IPS-NIHi11 (cell line): ENCODE measurements around the gene BBS7.

Source experiments
- DNase-seq: peaks from one replicate; pipeline ENCODE4 v3.0.0; 2012; ENCODE audit warnings: mixed read lengths, low spot score

The BBS7 gene

DNA sequence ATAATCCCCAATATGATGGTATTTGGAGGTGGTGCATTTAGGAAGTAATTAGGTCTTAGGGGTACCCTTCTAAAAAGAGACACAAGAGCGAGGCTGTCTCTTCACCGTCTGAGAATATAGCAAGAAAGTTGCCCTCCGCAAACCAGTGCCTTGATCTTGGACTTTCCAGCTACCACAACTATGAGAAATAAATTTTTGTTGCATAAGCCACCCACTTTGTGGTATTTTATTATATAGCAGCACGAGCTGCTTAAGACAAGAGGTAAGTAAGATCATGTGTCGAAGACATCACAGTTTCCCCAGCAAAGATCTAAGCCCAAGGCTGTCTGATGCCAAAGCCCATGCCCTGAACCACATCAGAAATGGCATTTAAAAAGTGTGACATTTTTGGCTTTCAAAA lies 78.8 kb downstream of the BBS7 start:
- DNase-seq, result no peak

DNA sequence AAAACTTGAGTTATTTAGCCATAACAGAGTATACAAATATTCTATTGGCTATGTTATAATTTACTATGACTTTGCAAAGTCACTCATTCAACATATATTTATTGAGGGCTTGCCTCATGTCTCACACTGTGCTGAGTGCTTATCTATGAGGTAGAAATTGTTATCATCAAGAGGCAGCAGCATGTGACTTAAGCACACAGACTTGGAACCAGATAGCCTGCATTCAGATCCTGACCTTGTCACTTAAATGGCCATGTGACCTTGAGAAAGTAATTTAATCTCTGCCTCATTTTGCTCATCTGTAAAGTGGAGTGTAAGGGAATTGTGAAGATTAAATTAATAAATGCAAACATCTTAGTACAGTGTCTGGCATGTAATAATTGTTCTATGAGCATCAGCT lies 79.3 kb downstream of the BBS7 start:
- no peak for DNase-seq

DNA sequence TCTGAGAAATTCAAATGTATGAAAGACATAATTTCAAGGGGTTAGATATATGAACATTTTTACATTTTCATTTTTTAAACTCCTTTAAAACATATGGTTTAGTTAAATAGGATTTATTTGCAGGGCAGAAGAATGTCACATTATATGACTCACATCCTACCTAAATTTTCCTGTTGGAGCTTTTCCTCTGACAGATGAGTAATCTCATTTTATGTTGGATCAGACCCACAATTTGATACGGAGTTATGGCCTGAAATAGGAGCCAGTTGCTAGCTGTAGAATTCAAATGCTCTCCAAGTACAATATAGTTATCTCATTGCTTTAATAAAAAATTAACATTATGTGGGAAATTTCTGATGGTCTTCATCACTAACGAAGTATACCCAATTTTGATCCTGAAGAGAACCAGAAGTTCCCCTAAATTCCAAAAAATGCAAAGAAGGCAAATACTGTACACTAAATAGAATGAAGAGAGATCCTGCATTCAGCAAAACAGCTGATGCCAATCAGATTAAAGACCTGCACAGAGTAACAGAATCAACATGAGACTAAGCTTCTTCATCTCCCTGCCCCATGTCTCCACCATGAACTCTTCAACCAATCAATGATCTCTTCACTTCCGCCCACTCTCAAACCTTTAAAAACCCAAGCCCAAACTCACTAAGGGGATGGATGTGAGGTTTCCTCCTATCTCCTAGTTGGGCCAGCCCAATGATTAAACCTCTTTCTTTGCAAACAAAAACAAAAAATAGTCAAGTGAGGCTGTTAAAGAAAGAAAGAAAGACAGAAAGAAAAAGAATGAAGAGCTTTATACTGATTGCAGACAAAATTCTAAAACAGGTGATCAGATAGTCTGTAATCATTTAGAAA lies 80.1 kb downstream of the BBS7 start:
- DNase-seq, result no peak

DNA sequence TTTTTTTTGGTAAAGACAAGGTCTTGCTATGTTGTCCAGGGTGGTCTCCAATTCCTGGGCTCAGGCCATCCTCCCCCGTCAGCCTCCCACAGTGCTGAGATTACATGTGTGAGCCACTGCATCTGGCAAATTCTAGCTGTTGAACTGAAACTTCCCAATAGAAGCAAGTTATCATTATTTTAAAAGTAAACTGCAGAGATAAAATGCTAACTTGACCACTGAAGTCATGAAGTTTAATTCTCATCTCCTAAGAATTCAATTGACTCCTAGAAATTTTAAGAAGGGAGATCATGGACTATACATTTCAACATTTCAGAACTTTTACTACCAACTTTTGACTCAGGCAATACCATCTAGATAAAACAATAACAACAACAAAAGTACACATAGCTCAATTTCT lies 80.8 kb downstream of the BBS7 start:
- no peak for DNase-seq

DNA sequence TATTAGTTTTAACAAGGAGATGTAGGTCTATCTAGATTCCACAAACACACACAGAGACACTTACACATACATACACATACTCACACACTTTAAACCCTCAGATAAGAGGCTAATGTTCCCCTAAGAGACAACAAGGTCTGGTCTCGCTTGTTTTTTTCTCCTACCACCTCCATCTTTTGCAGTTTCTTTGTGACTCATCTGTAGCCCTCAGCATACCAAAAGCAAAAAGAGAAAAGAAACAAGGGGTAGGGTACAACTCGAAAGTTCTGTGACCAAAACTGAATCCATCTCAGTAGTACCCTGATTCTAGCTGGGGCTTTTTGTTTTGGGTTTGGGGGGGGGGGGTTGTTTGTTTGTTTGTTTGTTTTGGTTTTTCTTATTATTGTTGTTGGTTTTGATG lies 81.4 kb downstream of the BBS7 start:
- DNase-seq, result no peak

DNA sequence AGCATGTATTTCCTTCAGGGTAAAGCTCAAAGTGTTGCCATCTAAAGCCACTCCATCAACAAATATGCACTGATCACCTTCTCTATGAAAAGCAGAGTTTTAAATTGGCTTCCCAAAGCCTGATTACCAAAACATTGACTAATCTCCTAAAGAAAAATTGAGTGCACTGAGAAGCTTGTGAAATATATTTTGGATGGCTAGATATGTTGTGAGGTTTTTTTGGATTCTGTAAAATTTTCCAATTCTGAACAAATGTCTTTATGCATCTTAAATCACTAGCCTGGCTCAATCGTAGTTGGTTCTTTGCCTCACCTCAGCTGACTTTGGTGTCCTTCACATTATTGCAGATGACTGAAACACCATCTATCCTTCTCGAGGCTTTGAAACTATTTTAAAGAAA lies 84.1 kb downstream of the BBS7 start:
- DNase-seq, result no peak

DNA sequence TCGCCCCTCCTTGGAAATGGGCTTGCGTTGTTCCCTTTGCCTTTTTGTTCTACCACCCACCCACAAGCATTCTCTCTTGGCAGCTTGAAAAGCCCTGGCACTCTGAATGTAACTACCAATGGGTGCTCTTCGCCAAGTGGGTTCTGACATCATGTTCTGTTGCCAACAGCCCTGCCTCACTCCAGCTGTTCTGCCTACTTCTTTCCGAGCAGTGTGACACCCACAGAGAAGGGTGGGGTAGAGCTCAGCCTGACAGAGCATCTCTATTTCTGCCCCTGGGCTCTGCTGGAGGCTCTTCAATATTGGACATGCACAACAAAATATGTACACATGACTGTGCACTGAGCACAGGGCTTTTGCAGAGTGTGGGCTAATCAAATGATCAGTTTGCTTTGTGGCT lies 84.8 kb downstream of the BBS7 start:
- DNase-seq, result no peak

DNA sequence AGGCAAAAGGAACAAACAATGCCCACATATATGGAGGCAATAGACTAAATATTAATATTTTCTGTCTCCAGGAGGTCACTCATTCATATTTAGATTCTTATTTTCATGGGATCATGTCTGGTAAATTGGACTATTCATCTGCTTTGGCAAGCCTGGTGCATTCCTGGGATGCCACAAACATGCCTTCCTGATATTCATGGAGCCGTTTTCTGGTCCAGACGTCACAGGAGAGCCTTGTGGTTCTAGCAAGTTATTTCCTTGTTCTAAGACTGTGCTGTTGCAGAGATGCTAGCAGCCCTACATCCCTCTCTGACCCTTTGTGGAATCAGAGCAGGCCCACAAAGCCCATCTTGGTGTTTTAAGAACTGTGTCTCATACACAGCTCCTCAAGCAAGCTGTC lies 85.3 kb downstream of the BBS7 start:
- DNase-seq, result no peak

DNA sequence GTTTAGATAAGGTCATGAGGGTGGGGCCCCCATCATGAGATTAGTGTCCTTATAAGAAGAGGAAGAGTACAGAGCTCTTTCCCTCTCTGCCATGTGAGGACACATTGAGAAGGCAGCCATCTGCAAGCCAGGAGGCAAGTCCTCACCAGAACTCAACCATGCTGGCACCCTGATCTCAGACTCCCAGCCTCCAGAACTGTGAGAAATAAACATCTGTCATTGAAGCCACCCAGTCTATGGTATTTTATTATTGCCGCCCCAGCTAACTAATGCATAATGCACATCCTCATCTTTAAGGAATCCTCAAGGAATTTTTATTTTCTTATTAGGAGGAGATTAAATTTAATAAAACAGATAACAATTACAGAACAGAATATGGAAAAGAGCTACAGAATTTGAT lies 85.9 kb downstream of the BBS7 start:
- DNase-seq, result no peak

DNA sequence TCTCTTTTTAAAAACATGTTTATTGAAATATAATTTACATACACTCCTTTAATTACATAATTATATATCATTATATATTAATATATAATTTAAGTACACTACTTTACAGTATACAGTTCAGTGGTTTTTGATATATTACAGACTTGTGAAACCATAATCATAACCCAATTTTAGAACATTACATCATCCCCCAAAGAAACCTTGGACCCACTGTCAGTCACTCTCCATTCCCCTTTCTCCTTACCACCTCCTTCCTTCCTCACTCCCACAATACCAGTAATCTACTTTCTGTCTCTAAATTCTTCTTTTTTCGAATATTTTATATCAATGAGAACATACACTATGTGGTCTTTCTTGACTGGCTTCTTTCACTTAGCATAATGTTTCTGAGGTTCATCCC lies 87.1 kb downstream of the BBS7 start:
- DNase-seq, result no peak

DNA sequence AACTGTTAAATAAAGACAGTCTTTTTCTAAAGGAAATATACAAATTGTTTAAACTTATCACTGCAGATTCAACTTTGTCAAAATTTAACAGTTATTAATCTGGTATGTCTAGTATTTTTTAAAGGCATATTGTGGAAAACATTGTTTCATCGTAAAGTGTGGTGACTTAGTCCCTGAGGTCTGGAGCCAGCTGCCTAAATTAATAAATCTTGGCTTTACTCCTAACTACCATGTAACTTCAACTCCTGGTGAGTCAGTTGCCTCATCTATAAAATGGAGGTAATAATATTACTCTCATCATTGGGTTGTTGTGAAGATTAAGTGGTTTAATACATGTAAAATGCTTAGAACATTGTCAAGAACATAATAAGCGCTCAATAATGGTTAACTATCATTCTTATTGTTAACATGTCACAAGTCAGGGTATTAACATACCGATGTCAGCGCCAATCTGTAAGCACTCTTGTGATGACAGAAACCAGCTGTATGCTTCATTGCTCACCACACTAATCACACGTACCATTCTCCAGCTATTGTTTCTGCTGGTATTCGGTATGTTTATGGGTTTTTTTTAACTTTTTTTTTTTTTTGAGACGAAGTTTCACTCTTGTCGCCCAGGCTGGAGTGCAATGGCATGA lies 91.2 kb downstream of the BBS7 start:
- no peak for DNase-seq

DNA sequence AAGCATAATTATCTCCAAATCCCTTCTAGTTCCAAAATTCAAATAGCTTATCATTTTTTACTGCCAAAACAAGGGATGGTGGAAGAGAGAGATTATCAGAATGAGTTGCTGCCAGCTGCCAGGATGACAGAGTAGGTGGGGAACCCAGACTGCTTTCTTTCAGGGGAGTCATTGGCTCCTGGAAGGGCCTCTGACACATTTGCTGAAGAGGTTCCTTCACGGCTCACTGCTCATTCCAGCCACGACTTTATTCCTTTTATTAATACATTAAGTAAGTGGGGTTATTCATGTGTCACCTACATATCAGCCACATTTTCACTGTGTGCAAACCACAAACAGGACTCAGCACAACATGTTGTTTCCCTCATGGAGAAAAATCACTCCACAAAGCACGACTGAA lies 92.6 kb downstream of the BBS7 start:
- DNase-seq, result no peak

DNA sequence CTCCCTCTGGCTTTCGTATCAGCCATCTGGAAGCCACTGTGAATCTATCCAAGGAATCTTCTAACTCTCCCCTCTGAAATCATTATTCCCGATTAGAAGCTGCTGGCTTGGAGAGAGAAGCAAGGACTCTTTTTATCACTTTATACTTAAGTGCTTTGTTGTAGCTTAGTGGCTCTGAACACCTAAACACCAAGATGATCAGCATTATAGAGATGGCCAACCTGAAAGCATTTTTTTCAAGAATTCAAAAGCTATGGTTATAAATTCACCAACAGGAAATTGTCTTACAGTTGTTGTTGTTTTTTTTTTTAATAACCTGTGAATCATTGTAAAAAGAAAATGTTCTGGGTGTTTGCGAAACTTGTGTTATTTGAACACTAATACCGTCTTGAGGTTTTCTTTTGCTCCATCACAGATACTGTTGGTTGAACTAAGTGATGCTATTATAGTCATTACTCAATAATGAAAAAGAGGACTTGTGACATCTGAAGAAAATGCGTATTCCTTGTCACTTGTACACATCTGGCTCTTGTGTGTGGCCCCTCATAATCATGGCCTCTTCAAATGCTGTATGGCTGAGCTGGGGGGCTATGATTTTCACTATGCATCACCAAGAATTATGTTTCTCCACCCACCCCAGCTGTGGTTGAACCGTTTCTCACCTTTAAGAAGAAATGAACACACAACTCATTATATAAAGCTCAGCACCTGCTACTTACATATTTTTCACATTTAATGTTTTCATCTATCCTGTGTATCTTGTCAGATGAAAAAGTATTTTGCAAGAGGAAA lies 93.5 kb downstream of the BBS7 start:
- no peak for DNase-seq
